OCI-LY7 (cell line): Measurements from ENCODE around the gene PAPSS1. TPM values are rescaled to one million over a fixed set of nuclear protein-coding genes. Genes with fewer than 3 reads are reported as not detected.

Source experiments
- BruUV-seq: library from RNA; stranded (reverse); fragments of 400-500 nt; replicated peaks from 2 replicates; lab custom pipeline; 2021; lab: Mats Ljungman, UMichigan
- CTCF ChIA-PET: fragments of 300-600 bp; sonication (Branson Sonifier 250); formaldehyde crosslinking; loops from one replicate; lab custom pipeline; 2022; ENCODE audit warnings: antibody characterized with exemption; ENCODE audit not compliant: unreplicated experiment; lab: Charles Lee
- POLR2A ChIA-PET: fragments of 300-600 bp; sonication (Branson Sonifier 250); formaldehyde crosslinking; loops from one replicate; lab custom pipeline; 2022; ENCODE audit warnings: antibody characterized with exemption; lab: Charles Lee
- DNase-seq: peaks from one replicate; pipeline ENCODE4 v3.0.0-alpha.2; 2015; ENCODE audit warnings: low spot score
- H2AFZ ChIP-seq: fragments of 200-600 bp; sonication (generic), shearing (Covaris generic); 2 replicates; pipeline ENCODE4 v1.6.1; 2014; ENCODE audit warnings: mild to moderate bottlenecking, antibody characterized with exemption, low read length, moderate library complexity
- H3K27ac ChIP-seq: fragments of 200-600 bp; sonication (generic); 2 replicates; pipeline ENCODE4 v1.5.1; 2014; ENCODE audit warnings: mixed run types, low read depth, mild to moderate bottlenecking, moderate library complexity, low read length, inconsistent platforms; ENCODE audit not compliant: poor library complexity, severe bottlenecking
- H3K36me3 ChIP-seq: fragments of 200-600 bp; sonication (generic); 2 replicates; pipeline ENCODE4 v1.6.1; 2014; ENCODE audit warnings: mild to moderate bottlenecking, antibody characterized with exemption, low read length, moderate library complexity, mixed read lengths; ENCODE audit not compliant: insufficient read depth
- H3K4me1 ChIP-seq: fragments of 200-600 bp; sonication (generic); 2 replicates; pipeline ENCODE4 v1.5.1; 2014; ENCODE audit warnings: mild to moderate bottlenecking, low read length; ENCODE audit not compliant: insufficient read depth, poor library complexity, severe bottlenecking
- H3K4me2 ChIP-seq: fragments of 200-600 bp; sonication (generic); 2 replicates; pipeline ENCODE4 v1.6.1; 2014; ENCODE audit warnings: mild to moderate bottlenecking, low read length
- H3K4me3 ChIP-seq: fragments of 200-600 bp; sonication (generic); 2 replicates; pipeline ENCODE4 v1.5.1; 2014; ENCODE audit warnings: mild to moderate bottlenecking, low read depth, low read length; ENCODE audit not compliant: poor library complexity, severe bottlenecking
- H3K79me2 ChIP-seq: fragments of 200-600 bp; sonication (generic); 2 replicates; pipeline ENCODE4 v1.6.1; 2016; ENCODE audit warnings: low read depth, mild to moderate bottlenecking, low read length, moderate library complexity, mixed read lengths; ENCODE audit not compliant: insufficient read depth
- H3K9me2 ChIP-seq: fragments of 200-600 bp; sonication (generic); 2 replicates; pipeline ENCODE4 v1.6.1; 2016; ENCODE audit warnings: mild to moderate bottlenecking, low read length, mixed read lengths; ENCODE audit not compliant: insufficient read depth
- H3K9me3 ChIP-seq: fragments of 200-600 bp; sonication (generic); 2 replicates; pipeline ENCODE4 v1.6.1; 2014; ENCODE audit warnings: mild to moderate bottlenecking, mixed run types, low read length, mixed read lengths
- H4K20me1 ChIP-seq: fragments of 200-600 bp; sonication (generic); 2 replicates; pipeline ENCODE4 v1.6.1; 2014; ENCODE audit warnings: mild to moderate bottlenecking, antibody characterized with exemption, low read length, moderate library complexity, mixed read lengths; ENCODE audit not compliant: insufficient read depth
- CTCF ChIP-seq: fragments of 200-600 bp; sonication (generic); conservative IDR thresholded peaks from 2 replicates; pipeline ENCODE4 v1.5.1; 2014; ENCODE audit warnings: mild to moderate bottlenecking, antibody characterized with exemption, low read length, moderate library complexity, mixed read lengths
- EZH2phosphoT487 ChIP-seq: fragments of 200-600 bp; sonication (generic); IDR thresholded peaks from 2 replicates; pipeline ENCODE4 v1.6.1; 2018; ENCODE audit warnings: low read depth, borderline replicate concordance, mild to moderate bottlenecking, mixed run types, antibody characterized with exemption, low read length, moderate library complexity, mixed read lengths
- intact Hi-C: fragments of 100-400 bp; cut with micrococcal nuclease; formaldehyde crosslinking; loops from one replicate; pipeline ENCODE4 v1.10.0; 2022; ENCODE audit not compliant: unreplicated experiment
- total RNA-seq, 2 experiments: library from RNA; depleted of rRNA in 1 of 2; stranded (reverse); fragments of >200 nt in 1 of 2; shearing (Covaris generic) in 1 of 2; gene quantifications; 2 replicates each; pipeline ENCODE4 v1.2.3, GENCODE V29; 2014 to 2022

The PAPSS1 gene
- total RNA-seq, 2 experiments from 2014 or later = 62.0 to 118 TPM

- BruUV-seq = no TSS peak
- no peak overlapping the region for H2AFZ ChIP-seq
- POLR2A ChIA-PET = no interaction called here
- no peaks in the 10 kb centered on the region for H3K79me2 ChIP-seq
- DNase-seq = no peak
- no peak overlapping the region for H3K4me3 ChIP-seq
- no peaks in the 10 kb centered on the region for H4K20me1 ChIP-seq
- no peak overlapping the region for H3K4me2 ChIP-seq
- H3K4me1 ChIP-seq = no peaks in the 10 kb centered on the region
- peaks cover 27% of the 10 kb centered on the region for H3K36me3 ChIP-seq
- no peaks in the 10 kb centered on the region for H3K9me2 ChIP-seq
- TF ChIP-seq CTCF (no peak), EZH2phosphoT487 (no peak)
- intact Hi-C loops = no loop called here
- H3K9me3 ChIP-seq = no peaks in the 10 kb centered on the region
- H3K27ac ChIP-seq = no peak overlapping the region
- CTCF ChIA-PET = no interaction called here
Measured at GRCh38 chr4:107629318-107629717, 90.7 kb downstream of the PAPSS1 start.

GRCh38 chr4:107625391-107625902 is 94.6 kb downstream of the PAPSS1 start:
- Histone ChIP-seq H3K27ac (no peak overlapping the region), H4K20me1 (no peaks in the 10 kb centered on the region), H2AFZ (no peak overlapping the region), H3K79me2 (no peaks in the 10 kb centered on the region), H3K36me3 (peaks cover 24% of the 10 kb centered on the region), H3K4me2 (no peak overlapping the region), H3K9me3 (no peaks in the 10 kb centered on the region), H3K4me1 (no peaks in the 10 kb centered on the region), H3K4me3 (no peak overlapping the region), H3K9me2 (no peaks in the 10 kb centered on the region)
- BruUV-seq = no TSS peak
- CTCF ChIA-PET = no interaction called here
- POLR2A ChIA-PET = interaction anchor here (0.7 kb wide), 1 partner anchor 52 kb away, joined by 3 read pairs; no protein-coding TSS in a partner anchor
- DNase-seq = no peak
- intact Hi-C loops = no loop called here
- TF ChIP-seq CTCF (no peak), EZH2phosphoT487 (no peak)

- no peak for TF ChIP-seq CTCF
- no peak for TF ChIP-seq EZH2phosphoT487
- Histone ChIP-seq H2AFZ (no peak overlapping the region), H4K20me1 (no peaks in the 10 kb centered on the region), H3K79me2 (no peaks in the 10 kb centered on the region), H3K27ac (no peak overlapping the region), H3K36me3 (peaks cover 20% of the 10 kb centered on the region), H3K4me3 (no peak overlapping the region), H3K4me2 (no peak overlapping the region), H3K9me3 (no peaks in the 10 kb centered on the region), H3K9me2 (no peaks in the 10 kb centered on the region), H3K4me1 (no peaks in the 10 kb centered on the region)
- BruUV-seq = no TSS peak
- DNase-seq = no peak
- POLR2A ChIA-PET = interaction anchor here (0.6 to 1.0 kb wide), 3 partner anchors 15 to 25 kb away, joined by 3 to 4 read pairs (median 3); no protein-coding TSS in a partner anchor
- CTCF ChIA-PET = no interaction called here
- intact Hi-C loops = no loop called here
Measured at GRCh38 chr4:107624024-107624423, 96.0 kb downstream of the PAPSS1 start.
